Epidermal melanocyte (primary cell): ENCODE data around the gene ZFC3H1.
"Not testable (repeated sequence)": the region's sequence is repeated elsewhere in the genome, so short reads cannot be mapped to it uniquely, and the experiment has no call there.

Source experiments
- DNase-seq: peaks from one replicate; pipeline ENCODE4 v3.0.0; 2011; ENCODE audit warnings: low spot score; ENCODE audit not compliant: insufficient read length

The ZFC3H1 gene

GRCh38 chr12:71663561-71664410 lies at the start of gene ZFC3H1, which contains the start of gene THAP2:
ZFC3H1 (minus strand) TSS chr12:71663848; CDS start chr12:71663610, 238 bp downstream.
THAP2 (plus strand) TSS chr12:71664301; CDS start chr12:71664510, 209 bp downstream.
- DNase-seq, result peak; percentile 79

- no peak for DNase-seq
Measured at GRCh38 chr12:71710276-71711125, 46.9 kb upstream of the ZFC3H1 start.

- DNase-seq, result no peak
Measured at GRCh38 chr12:71708658-71709057, 45.0 kb upstream of the ZFC3H1 start.

GRCh38 chr12:71704920-71705319 lies 41.3 kb upstream of the ZFC3H1 start:
- DNase-seq, result no peak

GRCh38 chr12:71703206-71703605 lies 39.6 kb upstream of the ZFC3H1 start:
- DNase-seq, result no peak

GRCh38 chr12:71702590-71702989 lies 38.9 kb upstream of the ZFC3H1 start:
- DNase-seq, result no peak

- DNase-seq, result not testable (repeated sequence)
Measured at GRCh38 chr12:71702181-71702580, 38.5 kb upstream of the ZFC3H1 start.

- DNase-seq, result no peak
Measured at GRCh38 chr12:71695782-71696181, 32.1 kb upstream of the ZFC3H1 start.

GRCh38 chr12:71694099-71694820 lies 30.6 kb upstream of the ZFC3H1 start:
- DNase-seq, result no peak

- DNase-seq, result not testable (repeated sequence)
Measured at GRCh38 chr12:71693651-71694050, 30.0 kb upstream of the ZFC3H1 start.

- no peak for DNase-seq
Measured at GRCh38 chr12:71693126-71693525, 29.5 kb upstream of the ZFC3H1 start.

GRCh38 chr12:71691504-71692129 lies 28.0 kb upstream of the ZFC3H1 start:
- no peak for DNase-seq

- DNase-seq, result no peak
Measured at GRCh38 chr12:71688961-71689570, 25.4 kb upstream of the ZFC3H1 start.

- DNase-seq, result not testable (repeated sequence)
Measured at GRCh38 chr12:71687172-71687571, 23.5 kb upstream of the ZFC3H1 start.

GRCh38 chr12:71686658-71687025 lies 23.0 kb upstream of the ZFC3H1 start:
- no peak for DNase-seq

- DNase-seq, result peak; percentile 80
Measured at GRCh38 chr12:71685914-71686657, 22.4 kb upstream of the ZFC3H1 start, which contains the start of gene TMEM19. TMEM19 (plus strand) TSS chr12:71686082; CDS start chr12:71686681, 599 bp downstream.

GRCh38 chr12:71685312-71685906 lies 21.8 kb upstream of the ZFC3H1 start:
- DNase-seq, result no peak

- no peak for DNase-seq
Measured at GRCh38 chr12:71684081-71684480, 20.4 kb upstream of the ZFC3H1 start.

GRCh38 chr12:71683633-71684032 lies 20.0 kb upstream of the ZFC3H1 start:
- no peak for DNase-seq
